Vagina (tissue), 2 donors: ENCODE measurements around the gene KCNMB2.

ENCODE experiments used
- POLR2A ChIP-seq, 2 donors: fragments of 450-650 bp; IDR thresholded peaks; one replicate each; pipeline ENCODE4 v1.6.1; 2017; ENCODE audit warnings: antibody characterized with exemption in 2 of 2, mild to moderate bottlenecking in 2 of 2, moderate library complexity in 2 of 2
- POLR2AphosphoS5 ChIP-seq, 2 donors: sonication (generic); formaldehyde crosslinking; IDR thresholded peaks; one replicate each; pipeline ENCODE4 v1.9.0; 2017; ENCODE audit warnings: antibody characterized with exemption in 2 of 2, mild to moderate bottlenecking in 2 of 2, low read depth in 1 of 2; ENCODE audit not compliant: insufficient read depth in 1 of 2
- TF ChIP-seq, protein P1 (sequence below), 3 experiments: fragments of 450-650 bp in 2 of 3; fragments of 200-600 bp in 1 of 3; sonication (generic) in 1 of 3; IDR thresholded peaks; one replicate each; pipeline ENCODE4 v1.5.1; 2017 to 2019; ENCODE audit warnings: antibody characterized with exemption in 3 of 3, mild to moderate bottlenecking in 2 of 3, moderate library complexity in 2 of 3

DNA sequence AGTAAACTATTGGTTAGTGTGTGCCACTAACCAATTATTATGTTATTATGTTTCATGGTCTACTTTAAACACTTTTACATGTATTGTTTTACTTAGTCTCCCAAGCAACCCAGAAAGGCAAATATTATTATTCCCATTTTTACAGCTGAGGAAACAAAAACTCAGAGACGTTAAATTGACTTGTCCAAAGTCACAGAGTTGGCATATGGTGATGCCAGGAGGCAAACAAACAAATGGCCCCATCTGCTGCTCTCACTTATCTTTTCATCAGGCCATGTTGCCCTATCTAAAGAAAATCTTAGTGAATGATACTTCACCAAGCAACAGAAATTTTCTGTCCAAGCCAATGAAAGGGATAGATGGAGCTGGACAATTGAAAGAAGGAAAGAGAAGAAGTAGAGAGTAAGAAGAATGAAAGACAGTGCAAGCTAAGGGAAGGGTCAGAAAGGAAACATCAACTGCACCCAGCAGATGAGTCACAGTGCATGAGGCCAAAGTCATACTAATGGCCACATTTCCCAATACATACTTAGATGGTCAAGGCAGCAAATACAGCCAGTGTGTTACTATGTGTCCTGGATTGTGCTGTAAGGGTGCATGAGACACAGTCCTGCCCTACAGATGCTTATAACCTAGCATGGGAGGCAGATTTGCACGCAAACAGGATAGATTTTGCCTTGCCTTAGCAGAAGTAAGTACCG lies 266.9 kb downstream of the KCNMB2 start:
- TF ChIP-seq, protein P1, sequence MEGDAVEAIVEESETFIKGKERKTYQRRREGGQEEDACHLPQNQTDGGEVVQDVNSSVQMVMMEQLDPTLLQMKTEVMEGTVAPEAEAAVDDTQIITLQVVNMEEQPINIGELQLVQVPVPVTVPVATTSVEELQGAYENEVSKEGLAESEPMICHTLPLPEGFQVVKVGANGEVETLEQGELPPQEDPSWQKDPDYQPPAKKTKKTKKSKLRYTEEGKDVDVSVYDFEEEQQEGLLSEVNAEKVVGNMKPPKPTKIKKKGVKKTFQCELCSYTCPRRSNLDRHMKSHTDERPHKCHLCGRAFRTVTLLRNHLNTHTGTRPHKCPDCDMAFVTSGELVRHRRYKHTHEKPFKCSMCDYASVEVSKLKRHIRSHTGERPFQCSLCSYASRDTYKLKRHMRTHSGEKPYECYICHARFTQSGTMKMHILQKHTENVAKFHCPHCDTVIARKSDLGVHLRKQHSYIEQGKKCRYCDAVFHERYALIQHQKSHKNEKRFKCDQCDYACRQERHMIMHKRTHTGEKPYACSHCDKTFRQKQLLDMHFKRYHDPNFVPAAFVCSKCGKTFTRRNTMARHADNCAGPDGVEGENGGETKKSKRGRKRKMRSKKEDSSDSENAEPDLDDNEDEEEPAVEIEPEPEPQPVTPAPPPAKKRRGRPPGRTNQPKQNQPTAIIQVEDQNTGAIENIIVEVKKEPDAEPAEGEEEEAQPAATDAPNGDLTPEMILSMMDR (IDR thresholded peaks at IDR 0.05), result no peak
- TF ChIP-seq POLR2A (IDR thresholded peaks at IDR 0.05) (no peak), POLR2AphosphoS5 (IDR thresholded peaks at IDR 0.05; ENCODE audit: insufficient read depth in 1 of 2, low read depth in 1 of 2) (no peak)
